BE2C (cell line): ENCODE measurements around the gene SRCIN1.
"Not testable (repeated sequence)": the region's sequence is repeated elsewhere in the genome, so short reads cannot be mapped to it uniquely, and the experiment has no call there.

Experiments used
- DNase-seq: peaks from one replicate; pipeline ENCODE4 v3.0.0-alpha.2; 2020
- H3K27me3 ChIP-seq: fragments of 250-450 bp; sonication (Bioruptor Pico); 2 replicates; pipeline ENCODE4 v1.5.1; 2020; ENCODE audit warnings: mild to moderate bottlenecking
- H3K36me3 ChIP-seq: fragments of 250-450 bp; sonication (Bioruptor Pico); 2 replicates; pipeline ENCODE4 v1.5.1; 2020; ENCODE audit warnings: mild to moderate bottlenecking
- H3K4me1 ChIP-seq: fragments of 250-450 bp; sonication (Bioruptor Pico); 2 replicates; pipeline ENCODE4 v1.5.1; 2020
- H3K4me3 ChIP-seq: 2 replicates; pipeline ENCODE4 v1.5.1; 2011; ENCODE audit warnings: low read depth, low read length
- H3K9me3 ChIP-seq: fragments of 250-450 bp; sonication (Bioruptor Pico); 2 replicates; pipeline ENCODE4 v1.5.1; 2020
- TF ChIP-seq, protein P1 (sequence below): IDR thresholded peaks from 2 replicates; pipeline ENCODE4 v1.5.1; 2012; ENCODE audit warnings: mild to moderate bottlenecking, low read depth, low read length

SRCIN1 gene

DNA sequence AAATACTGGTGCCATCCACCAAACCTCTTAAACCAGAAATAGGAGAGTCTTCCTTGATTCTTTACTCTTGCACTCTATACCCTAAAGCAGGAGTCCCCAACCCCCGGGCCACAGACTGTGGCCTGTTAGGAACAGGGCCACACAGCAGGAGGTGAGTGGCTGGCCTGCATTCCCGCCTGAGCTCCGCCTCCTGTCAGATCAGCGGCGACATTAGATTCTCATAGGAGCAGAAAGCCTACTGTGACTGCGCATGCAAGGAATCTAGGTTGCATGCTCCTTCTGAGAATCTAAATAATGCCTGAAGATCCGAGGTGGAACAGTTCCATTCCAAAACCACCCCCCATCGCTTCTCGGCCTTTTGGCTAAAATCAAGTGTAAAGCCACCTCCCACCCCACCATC lies 30.3 kb upstream of the SRCIN1 start:
- TF ChIP-seq, protein P1, sequence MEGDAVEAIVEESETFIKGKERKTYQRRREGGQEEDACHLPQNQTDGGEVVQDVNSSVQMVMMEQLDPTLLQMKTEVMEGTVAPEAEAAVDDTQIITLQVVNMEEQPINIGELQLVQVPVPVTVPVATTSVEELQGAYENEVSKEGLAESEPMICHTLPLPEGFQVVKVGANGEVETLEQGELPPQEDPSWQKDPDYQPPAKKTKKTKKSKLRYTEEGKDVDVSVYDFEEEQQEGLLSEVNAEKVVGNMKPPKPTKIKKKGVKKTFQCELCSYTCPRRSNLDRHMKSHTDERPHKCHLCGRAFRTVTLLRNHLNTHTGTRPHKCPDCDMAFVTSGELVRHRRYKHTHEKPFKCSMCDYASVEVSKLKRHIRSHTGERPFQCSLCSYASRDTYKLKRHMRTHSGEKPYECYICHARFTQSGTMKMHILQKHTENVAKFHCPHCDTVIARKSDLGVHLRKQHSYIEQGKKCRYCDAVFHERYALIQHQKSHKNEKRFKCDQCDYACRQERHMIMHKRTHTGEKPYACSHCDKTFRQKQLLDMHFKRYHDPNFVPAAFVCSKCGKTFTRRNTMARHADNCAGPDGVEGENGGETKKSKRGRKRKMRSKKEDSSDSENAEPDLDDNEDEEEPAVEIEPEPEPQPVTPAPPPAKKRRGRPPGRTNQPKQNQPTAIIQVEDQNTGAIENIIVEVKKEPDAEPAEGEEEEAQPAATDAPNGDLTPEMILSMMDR = no peak
- Histone ChIP-seq H3K36me3 (no peaks in the 10 kb centered on the region), H3K9me3 (no peaks in the 10 kb centered on the region), H3K4me1 (no peaks in the 10 kb centered on the region), H3K27me3 (no peaks in the 10 kb centered on the region), H3K4me3 (no peak overlapping the region)
- no peak for DNase-seq

DNA sequence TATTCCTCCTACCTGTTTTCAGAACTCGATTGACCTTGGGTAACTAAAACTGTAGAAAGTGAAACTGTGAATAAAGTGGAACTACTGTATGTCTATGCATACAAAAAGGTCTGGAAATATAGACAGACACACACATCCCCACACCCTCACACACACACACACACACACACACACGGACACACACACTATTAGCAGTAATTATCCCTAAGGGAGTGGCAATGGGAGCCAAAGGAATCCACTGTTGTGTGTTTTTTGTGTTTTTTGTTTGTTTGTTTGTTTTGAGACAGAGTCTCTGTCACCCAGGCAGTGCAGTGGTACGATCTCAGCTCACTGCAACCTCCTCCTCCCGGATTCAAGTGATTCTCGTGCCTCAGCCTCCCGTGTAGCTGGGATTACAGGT lies 26.6 kb upstream of the SRCIN1 start:
- Histone ChIP-seq H3K27me3 (no peaks in the 10 kb centered on the region), H3K4me1 (no peaks in the 10 kb centered on the region), H3K4me3 (no peak overlapping the region), H3K36me3 (no peaks in the 10 kb centered on the region), H3K9me3 (no peaks in the 10 kb centered on the region)
- TF ChIP-seq, protein P1 = no peak
- no peak for DNase-seq

DNA sequence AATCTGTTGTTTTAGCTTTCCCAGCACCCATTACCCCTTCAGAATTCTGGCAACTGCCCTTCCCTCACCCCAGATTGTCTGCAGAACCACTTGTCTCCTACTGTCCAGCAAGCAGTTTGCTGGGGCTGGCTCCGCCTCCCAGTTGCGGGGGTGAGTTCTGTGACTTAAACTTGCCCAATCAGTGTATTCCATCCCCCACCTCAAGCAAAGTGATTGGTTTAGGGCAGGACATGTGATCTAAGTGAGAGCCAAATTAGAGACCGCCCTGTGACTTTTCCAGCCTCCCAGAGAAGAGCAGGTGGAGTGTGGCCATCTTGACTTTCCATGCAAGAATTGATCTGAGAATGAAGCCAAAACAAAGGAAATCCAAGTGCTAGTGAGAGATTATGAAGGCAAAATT lies 22.7 kb upstream of the SRCIN1 start:
- no peaks in the 10 kb centered on the region for H3K9me3 ChIP-seq
- H3K36me3 ChIP-seq = no peaks in the 10 kb centered on the region
- TF ChIP-seq, protein P1 = no peak
- H3K4me3 ChIP-seq = no peak overlapping the region
- H3K4me1 ChIP-seq = no peaks in the 10 kb centered on the region
- DNase-seq = peak; percentile 76
- H3K27me3 ChIP-seq = no peaks in the 10 kb centered on the region

DNA sequence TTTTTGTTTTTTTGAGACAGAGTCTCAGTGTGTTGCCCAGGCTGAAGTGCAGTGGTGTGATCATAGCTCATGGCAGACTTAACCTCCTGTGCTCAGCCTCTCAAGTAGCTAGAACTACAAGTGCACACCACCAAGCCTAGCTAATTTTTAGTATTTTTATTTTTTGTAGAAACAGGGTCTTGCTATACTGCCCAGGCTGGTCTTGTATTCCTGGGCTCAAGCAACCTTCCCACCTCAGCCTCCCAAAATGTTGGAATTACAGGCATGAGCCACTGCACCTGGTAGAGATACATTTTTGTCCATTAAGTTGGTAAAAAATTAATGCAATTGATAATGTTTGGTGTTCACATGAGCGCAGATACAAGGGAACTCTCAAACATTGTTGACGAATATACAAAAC lies 22.2 kb upstream of the SRCIN1 start:
- H3K9me3 ChIP-seq = no peaks in the 10 kb centered on the region
- H3K4me3 ChIP-seq = no peak overlapping the region
- H3K4me1 ChIP-seq = no peaks in the 10 kb centered on the region
- TF ChIP-seq, protein P1 = no peak
- DNase-seq = no peak
- no peaks in the 10 kb centered on the region for H3K27me3 ChIP-seq
- H3K36me3 ChIP-seq = no peaks in the 10 kb centered on the region

DNA sequence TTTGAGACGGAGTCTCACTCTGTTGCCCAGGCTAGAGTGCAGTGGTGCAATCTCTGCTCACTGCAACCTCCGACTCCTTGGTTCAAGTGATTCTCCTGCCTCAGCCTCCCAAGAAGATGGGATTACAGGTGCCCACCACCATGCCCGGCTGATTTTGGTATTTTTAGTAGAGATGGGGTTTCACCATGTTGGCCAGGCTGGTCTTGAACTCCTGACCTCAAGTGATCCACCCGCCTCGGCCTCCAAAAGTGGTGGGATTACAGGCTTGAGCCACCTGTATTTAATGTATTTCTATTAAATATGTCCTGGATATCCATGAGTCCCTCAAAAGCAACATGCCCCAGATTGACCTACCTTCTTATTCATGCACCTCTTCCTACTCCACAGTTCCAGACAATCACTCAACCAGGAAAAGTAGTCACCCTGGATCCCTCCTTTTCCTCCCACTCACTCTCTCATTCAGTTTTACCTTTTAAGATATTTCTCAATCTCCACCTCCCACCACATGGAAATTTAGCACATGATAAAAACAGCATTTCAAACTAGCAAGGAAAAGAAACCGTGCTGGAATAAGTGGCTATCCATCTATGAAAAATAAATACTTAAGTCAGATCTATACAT lies 21.0 kb upstream of the SRCIN1 start:
- not testable (repeated sequence) for H3K36me3 ChIP-seq, H3K4me3 ChIP-seq, DNase-seq, H3K9me3 ChIP-seq, H3K4me1 ChIP-seq, H3K27me3 ChIP-seq

DNA sequence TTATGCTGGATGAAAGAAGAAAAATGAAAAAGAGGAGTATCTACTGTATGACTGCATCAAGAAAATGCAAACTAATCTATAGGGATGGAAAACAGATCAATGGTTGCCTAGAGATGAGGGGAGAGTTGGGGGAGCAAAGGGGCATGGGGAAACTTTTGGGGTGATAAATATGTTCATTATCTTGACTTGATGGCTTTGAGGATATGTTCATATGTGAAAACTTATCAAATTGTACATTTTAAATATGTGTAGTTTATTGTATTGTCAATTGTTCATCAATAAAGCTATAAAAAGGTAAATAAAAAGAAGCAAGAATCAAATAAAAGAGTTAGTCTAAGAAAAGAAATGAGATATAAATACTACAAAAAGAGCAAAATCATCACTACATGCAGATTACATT lies 19.7 kb upstream of the SRCIN1 start:
- H3K36me3 ChIP-seq = no peaks in the 10 kb centered on the region
- H3K4me3 ChIP-seq = no peak overlapping the region
- TF ChIP-seq, protein P1 = no peak
- H3K27me3 ChIP-seq = no peaks in the 10 kb centered on the region; the same call in 1 of the 2 replicates
- DNase-seq = no peak
- H3K9me3 ChIP-seq = no peaks in the 10 kb centered on the region
- no peaks in the 10 kb centered on the region for H3K4me1 ChIP-seq

DNA sequence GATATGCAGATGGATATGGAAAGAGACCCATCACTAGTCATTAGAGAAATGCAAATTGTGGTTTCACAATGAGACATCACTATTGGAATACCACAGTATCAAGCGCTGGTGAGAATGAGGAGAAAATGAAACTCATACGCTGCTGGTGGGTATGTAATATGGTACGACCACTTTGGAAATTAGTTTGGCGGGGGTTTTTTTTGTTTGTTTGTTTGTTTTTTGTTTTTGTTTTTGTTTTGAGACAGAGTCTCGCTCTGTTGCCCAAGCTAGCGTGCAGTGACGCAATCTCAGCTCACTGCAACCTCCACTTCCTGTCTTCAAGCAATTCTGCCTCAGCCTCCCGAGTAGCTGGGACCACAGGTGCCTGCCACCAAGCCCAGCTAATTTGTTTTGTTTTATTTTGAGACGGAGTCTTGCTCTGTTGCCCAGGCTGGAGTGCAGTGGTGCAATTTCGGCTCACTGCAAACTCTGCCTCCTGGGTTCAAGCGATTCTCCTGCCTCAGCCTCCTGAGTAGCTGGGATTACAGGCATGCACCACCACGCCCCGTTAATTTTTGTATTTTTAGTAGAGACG lies 19.1 kb upstream of the SRCIN1 start:
- not testable (repeated sequence) for H3K9me3 ChIP-seq, H3K27me3 ChIP-seq, H3K4me3 ChIP-seq, DNase-seq, H3K4me1 ChIP-seq, H3K36me3 ChIP-seq
